ENCODE measurements around the gene EVA1C.
"Not testable (repeated sequence)": the region's sequence is repeated elsewhere in the genome, so short reads cannot be mapped to it uniquely, and the experiment has no call there.

The EVA1C gene

DNA sequence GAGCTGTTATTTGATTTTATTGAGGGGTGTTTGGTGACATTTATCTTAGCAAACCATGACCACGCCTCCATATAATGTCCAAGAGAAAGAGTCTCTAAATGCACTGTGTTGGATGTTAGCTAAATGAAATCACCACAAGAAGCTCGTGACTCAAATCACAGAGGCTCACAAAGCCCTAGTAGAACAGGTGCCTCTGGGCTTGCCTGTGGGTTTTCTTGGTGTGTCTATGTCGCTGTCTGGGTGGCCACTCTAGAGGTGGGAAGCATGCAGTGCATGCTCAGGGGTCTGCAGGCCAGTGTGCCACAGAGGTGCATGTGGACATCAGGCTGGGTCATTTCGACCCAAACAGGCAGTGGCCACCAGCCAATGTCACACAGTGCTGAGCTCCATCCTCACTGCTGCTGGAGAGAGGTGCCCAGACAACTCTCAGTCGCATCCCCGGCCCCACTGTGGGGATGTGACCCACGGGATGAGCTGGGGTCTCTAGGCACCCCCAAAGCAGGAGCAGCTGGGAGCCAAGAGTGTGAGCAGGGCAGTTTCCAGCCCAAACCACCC lies 94.0 kb downstream of the EVA1C start:
- DNase-seq = not testable (repeated sequence)

DNA sequence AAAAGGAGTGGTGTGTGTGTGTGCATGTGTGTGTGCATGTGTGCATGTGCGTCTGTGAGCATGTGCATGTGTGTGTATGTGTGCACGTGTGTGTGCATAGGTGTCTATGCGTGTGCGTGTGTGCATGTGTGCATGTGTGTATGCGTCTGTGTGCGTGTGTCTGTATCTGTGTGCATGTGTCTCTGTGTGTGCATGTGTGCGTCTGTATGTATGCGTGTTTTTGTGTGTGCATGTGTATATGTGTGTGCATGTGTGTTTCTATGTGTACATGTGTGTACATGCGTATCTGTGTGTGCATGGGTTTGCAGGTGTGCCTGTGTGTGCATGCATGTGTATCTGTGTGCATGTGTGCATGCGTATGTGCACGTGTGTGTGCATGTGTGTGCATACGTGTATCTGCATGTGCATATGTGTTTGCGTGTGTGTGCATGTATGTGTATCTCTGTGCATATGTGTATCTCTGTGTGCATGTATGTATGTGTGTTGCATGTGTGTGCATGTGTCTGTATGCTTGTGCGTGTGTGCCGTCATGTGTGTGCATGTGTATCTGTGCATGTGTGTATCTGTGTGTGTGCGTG lies 94.9 kb downstream of the EVA1C start:
- DNase-seq = no peak

DNA sequence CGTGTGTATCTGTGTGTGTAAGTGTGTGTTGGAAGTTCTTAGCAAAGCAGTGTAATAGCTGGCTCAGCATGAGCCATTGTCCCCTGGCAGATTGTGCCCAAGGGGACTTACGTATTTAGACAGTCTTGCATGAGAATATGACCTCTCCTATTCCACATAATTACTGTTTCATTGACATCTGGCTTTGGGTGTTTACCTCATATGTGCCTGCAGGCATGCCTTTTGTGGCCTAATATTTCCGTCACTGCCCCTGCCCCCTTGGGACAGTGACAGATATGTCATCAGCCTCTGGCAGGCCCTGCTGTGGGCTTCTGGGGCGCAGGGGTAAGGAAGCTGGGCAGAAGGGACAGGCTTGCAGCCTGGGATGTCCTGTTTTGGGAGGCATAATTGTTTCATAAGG lies 95.5 kb downstream of the EVA1C start:
- DNase-seq = not testable (repeated sequence)

DNA sequence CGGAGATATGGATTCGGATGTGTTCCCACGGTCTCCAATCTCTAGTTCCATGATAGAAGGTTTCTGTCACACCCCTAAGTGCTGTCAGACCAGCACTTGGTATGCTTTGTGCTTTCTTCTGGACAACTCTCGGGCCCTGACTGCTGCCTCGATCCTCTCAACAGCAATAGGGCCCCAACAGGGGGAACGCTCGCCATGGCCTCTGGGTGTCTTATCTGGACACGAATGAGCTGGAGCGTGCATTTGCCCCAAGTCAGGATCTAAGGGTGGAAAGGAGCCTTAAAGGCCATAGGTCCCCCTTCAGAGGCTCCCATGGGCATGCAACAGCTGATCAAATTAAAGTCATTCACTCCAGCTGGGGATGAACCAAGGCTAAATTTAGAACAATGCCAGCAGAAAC lies 96.1 kb downstream of the EVA1C start:
- DNase-seq = no peak

DNA sequence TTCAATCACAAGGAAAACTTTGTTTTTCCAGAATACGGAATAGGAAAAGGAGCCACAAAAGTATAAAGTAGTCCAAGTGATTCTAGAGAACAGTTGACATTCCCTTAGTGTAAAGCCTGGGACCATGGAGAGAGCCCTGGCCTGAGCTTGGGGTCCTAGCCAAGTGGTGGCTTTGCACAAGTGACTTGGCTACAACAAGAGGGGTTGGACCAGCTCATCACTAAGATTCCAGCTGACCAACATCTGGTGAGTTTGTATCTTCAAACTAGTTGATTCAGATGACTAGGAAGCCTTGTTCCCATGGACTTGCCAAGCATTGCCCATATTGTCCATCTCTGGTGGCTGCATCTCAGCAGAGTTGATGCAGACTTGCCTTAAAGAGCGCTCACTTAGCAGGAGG lies 96.5 kb downstream of the EVA1C start:
- DNase-seq = not testable (repeated sequence)

DNA sequence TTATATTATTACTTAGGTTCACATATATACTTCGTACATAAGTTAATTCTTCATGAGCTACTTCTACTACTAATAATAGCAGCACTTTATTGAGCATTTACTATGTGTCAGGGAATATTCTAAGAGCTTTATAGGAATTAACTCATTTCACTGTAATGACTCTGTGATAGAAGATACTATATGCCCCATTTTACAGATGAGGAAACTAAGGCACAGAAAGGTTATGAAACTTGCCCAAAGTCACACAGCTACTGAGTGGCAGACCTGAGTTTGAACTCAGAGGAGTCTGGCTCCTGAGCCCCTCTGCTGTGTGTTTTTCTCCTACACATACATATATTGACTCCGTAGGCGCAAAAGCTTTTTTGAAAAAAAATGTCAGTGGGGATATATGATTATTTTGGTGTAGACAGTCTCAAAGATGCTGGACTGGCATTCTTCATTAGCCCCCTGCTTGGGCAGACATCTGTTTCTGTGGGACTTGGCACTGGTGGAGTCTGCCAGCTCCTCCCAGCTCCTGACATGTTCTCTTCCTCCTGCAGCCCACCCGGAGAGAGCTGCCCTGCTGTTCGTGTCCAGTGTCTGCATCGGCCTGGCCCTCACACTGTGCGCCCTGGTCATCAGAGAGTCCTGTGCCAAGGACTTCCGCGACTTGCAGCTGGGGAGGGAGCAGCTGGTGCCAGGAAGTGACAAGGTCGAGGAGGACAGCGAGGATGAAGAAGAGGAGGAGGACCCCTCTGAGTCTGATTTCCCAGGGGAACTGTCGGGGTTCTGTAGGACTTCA lies 102.0 kb downstream of the EVA1C start:
- no peak for DNase-seq

DNA sequence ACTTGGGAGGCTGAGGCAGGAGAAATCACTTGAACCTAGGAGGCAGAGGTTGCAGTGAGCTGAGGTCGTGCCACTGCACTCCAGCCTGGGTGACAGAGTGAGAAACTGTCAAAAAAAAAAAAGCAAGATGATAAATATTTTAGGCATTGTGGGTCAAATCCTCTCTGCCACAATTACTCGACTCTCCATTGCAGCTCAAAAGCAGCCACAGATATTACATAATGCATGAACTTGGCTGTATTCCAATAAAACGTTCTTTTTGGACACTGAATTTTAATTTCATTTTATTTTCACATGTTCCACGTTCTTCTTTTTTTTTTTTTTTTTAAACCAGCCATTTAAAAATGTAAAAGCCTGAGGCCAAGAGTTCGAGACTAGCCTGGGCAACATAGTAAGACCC lies 103.4 kb downstream of the EVA1C start:
- DNase-seq = no peak

DNA sequence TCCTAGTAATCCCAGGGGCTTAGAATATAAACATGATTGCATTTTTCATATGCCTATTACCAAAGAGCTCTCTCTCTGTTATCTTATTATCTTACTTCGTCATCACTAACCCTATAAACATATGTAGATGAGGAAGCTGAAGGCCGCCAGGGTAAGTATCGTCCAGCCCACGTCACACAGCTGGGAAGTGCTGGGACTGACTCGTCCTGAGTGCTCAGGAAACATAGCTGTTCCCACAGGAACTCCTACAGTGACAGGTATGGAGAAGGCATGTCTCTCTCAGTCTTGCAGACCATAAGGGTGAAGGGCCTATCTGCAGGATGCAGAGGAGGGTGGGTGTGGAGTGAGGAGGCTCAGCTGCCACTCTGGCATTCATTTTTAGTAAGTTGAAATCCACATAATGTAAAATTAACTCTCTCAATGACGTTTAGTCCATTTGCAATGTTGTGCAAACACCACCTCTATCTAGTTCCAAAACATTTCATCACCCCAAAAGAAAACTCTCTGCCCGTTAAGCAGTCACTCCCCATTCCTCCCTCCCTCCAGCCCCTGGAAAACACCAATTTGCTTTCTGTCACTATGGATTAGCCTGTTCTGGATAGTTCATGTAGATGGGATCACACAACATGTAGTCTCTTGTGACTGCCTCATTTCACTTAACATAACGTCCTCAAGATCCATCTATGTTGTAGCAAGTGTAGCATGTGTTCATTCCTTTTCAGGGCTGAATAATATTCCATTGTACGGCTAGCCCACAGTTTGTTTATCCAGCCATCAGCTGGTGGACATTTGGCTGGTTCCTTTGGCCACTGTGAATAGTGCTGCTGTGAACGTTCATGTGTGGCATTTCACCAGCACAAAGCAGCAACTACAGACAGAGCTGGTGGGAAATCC lies 104.5 kb downstream of the EVA1C start:
- DNase-seq = no peak

DNA sequence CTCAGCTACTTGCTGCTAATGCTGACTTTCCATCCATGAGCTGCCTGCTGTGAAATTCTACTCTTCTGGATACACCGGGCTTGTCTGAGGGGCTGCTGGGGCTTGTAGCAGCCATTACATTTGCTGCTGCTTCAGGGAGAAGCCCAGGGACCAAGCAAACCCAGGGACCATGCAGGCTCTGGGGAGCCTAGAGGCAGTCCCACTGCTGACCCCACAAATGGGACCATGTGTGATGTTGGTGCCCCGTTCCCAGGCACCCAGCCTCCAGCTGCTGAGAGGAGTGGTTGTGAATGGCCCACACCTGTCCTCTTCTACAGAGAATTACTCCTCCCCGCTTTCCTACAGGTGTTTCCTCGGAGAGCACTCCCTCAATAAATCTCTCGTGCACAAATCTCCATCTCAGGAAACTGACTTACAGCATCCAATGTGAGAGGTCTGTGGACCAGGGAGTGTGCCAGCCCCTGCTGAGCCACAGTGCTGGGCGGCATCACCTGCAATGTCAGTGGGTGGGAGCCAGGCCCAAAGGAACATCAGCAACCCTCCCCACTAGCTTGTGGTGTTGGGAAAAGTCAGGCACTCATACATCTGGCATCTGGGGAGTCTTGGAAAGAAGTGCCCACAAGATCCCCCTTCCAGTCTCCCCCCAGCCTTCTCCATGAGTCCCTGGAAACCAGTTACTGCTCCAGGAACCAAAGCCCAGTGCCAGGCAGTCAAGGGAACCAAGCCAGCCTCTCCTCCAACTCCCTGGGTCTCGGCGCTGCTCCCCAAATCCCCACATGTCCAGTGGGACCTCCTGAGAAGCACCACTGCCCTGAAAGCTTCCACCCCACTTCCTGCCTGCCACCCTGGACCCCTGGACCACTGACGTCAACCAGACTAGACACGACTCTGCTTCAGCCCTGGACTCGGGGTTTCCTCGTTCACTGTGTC lies 107.7 kb downstream of the EVA1C start:
- no peak for DNase-seq

DNA sequence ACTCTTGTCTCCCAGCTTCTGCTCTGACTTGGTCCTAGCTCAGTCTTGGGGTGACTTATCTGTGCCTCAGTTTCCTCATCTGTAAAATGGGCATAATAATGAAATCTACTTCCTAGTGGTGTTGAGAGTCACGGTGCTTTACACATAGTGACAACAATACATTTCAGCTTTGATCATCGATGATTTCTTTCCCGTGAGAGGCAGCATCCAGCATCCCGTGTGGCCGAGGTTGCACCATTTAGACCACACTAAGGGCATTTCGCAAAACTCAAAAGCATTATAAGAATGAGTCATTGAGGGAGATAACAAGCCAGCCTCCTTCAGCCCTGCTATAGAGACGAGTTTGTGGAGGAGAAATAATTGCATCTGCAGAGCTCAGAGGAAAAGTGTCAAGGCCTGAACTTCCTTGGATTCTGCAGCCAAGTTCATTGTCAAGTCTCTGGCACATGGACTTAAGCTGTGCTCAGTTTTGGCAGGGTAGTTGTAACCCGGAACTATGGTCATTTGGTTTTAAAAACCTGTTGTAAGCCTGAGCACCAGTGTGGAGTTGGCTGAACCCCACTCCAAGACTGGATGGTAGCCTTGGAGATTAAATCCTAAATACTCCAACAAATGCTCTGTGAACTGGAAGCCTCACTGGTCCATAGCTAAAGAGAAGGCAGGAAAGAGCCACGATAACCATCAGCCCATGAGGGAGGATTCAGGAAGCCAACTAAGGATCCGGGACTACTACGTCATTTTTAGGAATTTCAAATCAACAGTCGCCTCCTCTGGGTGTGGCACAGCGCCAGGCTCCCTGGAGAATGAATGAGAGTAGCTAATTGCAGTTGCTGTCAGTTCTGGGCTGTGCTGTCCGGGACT lies 108.6 kb downstream of the EVA1C start:
- no peak for DNase-seq

DNA sequence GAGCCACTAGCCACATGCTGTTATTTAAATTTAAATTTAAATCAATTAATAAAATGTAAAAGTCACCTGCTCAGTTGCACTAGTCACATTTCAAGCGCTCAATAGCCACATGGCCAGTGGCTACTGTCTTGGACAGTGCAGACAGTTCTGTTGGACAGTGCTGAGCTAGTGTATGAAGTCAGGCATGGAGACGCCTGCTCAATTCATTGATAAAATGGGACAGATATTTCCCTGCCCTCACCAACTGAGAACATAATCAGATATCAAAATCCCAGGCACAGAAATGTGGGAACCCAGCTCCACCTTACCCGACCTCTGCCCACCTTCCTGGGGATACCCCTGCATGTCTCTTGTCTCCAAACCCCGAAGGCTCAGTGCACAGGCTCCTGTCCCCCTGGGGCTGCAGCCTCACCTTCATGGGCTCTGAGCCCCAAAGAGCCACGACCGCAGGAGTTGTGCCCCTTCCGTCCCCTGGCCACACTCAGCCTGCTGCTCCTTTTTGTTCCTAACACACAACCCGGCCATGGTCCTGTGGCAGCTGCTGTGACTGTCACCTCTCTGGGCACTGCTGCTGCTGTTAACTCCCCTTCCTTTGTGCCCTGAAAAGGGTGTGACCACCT lies 109.3 kb downstream of the EVA1C start:
- DNase-seq = no peak

DNA sequence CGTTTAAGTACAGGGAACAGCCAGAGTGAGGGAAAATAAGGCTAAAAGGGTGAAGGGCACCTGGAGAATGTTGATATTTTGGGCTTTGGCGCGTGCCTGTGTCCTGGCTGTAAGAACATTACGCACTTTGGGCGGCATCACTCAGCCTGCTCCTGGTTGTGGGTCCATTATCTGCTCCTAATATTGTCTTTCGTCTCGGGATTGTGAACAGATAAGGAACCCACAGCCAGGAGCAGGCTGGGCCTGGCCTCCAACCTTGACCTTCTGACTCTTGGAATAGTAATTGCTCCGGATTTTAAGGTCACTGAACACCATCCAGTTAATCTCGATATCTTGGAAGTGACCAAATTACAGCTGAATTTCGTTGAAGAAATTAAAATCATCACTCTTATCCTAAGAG lies 111.0 kb downstream of the EVA1C start:
- DNase-seq = no peak

DNA sequence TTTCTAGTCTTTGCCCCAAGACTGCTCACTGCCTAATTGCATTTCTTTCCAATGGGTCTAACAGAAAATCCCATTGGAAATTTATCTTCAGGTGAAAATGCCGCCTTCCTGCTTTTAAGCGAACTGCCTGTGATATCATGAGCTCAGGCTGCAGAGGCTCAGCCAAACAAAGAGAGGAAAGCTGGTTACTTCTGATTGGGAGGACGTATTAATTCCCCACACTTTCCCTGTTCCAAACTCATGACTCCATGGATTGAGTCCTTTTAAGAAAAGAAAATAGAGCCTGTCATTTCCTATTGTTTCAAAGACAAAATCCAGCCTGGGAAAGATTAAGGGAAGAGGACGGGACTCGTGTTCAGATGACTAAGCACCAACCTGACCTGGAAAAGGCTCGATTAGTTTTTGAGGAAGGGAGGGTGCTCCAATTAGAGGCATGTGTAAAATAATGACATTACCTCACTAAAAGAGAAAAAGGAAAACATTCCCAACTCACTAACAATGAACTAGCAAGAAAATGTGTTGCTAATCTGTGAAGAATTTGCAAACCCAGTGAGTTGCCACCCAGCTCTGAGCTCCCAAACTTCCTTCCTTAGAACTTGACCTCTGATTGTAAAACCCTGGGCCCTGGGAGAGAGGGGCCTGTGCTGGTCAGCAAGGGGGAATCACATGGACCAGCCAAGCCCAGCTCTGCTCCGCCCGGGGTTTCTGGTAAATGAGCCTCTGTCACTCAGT lies 111.6 kb downstream of the EVA1C start:
- DNase-seq = no peak

DNA sequence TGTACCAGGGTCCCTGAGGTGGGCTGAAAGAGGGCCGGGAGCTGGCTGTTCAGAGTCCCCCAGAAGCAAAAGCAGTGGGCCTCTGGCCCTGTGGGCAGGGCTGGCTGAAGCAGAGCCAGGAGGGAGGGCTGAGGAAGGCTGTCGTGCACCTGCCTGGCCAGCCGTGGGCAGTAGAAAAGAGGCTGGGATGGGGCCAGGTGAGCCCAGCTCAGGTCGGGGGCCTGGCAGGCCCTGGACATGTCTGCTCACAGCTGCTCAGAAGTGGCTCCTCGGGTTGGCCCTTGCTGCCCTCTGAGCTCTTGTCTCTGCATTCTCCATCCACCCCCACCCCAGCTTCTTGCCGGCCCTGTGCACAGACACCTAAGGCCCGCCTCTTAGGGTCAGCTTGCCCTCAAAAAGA lies 112.8 kb downstream of the EVA1C start:
- DNase-seq = no peak

DNA sequence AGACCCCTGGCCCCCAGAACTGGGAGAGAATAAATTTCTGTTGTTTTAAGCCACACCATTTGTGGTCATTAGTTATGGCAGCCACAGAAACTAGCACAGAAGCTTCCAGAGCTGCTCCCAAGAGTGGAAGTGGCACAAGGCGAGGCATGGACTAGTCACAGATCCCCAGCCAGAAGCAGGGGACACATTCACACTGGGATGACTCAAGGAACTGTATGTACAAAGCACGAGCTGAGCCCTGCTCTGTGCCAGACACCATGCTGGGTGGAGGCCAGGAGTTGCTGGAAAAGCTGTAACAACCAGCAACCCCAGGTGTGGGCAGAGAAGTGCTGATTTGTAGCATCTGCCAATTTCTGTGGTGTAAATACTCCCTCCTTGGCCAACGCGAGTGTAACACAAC lies 117.2 kb downstream of the EVA1C start:
- DNase-seq = no peak

DNA sequence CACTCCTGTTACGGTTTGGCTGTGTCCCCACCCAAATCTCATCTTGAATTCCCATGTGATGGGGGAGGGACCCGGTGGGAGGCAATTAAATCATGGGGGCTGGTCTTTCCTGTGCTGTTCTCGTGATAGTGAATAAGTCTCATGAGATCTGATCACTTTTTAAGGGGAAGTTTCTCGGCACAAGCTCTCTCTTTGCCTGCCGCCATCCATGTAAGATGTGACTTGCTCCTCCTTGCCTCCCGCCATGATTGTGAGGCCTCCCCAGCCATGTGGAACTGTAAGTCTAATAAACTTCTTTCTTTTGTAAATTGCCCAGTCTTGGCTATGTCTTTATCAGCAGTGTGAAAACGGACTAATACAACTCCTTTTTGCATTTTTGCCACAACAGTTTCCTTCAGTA lies 118.3 kb downstream of the EVA1C start:
- not testable (repeated sequence) for DNase-seq

DNA sequence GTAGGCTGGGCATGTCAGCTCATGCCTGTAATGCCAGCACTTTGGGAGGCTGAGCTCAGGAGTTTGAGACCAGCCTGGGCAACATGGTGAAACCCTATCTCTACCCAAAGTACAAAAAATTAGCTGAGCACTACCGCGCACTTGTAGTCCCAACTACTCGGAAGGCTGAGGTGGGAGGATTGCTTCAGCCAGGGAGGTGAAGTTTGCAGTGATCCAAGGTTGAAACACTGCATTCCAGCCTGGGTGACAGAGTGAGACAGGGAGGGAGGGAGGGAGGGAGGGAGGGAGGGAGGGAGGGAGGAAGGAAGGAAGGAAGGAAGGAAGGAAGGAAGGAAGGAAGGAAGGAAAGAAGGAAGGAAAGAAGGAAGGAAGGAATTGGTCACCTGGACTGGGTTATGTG lies 119.1 kb downstream of the EVA1C start:
- DNase-seq = not testable (repeated sequence)

DNA sequence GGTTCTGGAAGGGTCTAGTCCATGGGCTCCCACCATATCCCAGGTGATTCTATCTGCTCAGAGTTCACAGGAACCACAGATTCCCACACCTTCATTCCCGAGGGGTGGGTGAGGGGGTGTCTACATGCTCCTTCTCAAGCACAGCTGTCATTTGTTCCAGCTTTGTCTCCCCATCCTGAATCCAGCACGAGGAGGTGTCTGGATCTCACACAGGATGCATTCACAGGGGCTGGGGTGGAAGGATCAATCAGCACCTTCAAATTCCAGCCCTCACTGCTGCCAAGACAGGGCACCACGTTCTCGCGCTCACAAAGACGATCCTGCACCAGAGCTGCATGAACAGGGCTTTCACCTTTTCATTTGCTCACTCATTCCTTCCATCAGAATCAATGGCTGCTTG lies 120.1 kb downstream of the EVA1C start:
- DNase-seq = no peak

DNA sequence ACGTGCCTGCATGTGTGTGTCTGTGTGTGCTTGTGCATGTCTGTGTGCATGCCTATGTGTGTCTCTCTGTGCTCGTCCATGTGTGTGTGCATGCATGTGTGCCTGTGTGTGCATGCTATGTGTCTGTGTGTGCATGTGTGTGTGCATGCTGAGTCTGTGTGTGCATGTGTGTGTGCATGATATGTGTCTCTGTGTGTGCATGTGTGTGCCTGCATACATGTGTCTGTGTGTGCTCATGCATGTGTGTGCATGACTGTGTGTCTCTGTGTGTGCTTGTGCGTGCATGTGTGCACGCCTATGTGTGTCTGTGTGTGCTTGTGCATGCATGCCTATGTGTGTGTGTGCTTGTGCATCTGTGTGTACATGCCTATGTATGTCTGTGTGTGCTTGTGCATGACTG lies 120.5 kb downstream of the EVA1C start:
- DNase-seq = no peak

DNA sequence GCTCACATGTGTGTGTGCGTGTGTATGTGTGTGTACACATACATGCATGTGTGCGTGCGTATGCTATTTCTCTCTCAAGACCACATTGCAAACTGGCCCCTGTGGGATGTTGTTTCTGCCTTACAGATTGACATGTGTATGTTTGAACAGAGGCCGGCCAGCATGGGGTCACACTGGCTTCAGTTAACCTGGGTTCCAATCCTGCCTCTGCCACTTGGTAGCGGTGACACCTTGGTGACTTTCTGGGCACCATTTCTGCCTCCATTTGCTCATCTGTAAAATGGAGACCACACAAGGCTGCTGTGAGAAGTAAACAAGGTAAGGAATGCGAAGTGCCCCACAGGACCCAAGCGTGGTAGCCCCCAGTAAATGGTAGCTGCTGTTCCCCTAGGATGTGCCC lies 121.1 kb downstream of the EVA1C start:
- DNase-seq = no peak

Measured in CD4-positive, alpha-beta T cell treated with Interleukin-10 for 1 hour (primary cell).